GM04503 (cell line): ENCODE data around the gene CORO7.
A peak's percentile ranks its signal among the peaks of the same experiment; 100 is the strongest.

Experiments
- DNase-seq: peaks from one replicate; pipeline ENCODE4 v3.0.0-alpha.2; 2012; ENCODE audit warnings: low read depth

Gene CORO7

GRCh38 chr16:4320571-4321137 lies 95.7 kb downstream of the CORO7 start:
- DNase-seq: no peak

- DNase-seq: no peak
Measured at GRCh38 chr16:4319454-4320421, 96.7 kb downstream of the CORO7 start.

- no peak for DNase-seq
Measured at GRCh38 chr16:4318967-4319366, 97.4 kb downstream of the CORO7 start.

GRCh38 chr16:4318451-4318910 lies 97.9 kb downstream of the CORO7 start:
- no peak for DNase-seq

GRCh38 chr16:4317532-4318450 lies 98.6 kb downstream of the CORO7 start:
- DNase-seq: no peak

- DNase-seq: no peak
Measured at GRCh38 chr16:4316864-4317531, 99.4 kb downstream of the CORO7 start.

GRCh38 chr16:4316108-4316863 lies 100.1 kb downstream of the CORO7 start:
- DNase-seq: no peak

- no peak for DNase-seq
Measured at GRCh38 chr16:4315186-4316107, 100.9 kb downstream of the CORO7 start, which contains the start of gene GLIS2. Gene GLIS2 (plus strand): TSS chr16:4316067. CDS start chr16:4332281, 16,214 bp downstream.

- no peak for DNase-seq
Measured at GRCh38 chr16:4314532-4315185, 101.7 kb downstream of the CORO7 start.

GRCh38 chr16:4313563-4314531 lies 102.5 kb downstream of the CORO7 start:
- DNase-seq: no peak

GRCh38 chr16:4309833-4310266 lies 106.5 kb downstream of the CORO7 start:
- DNase-seq: no peak

- no peak for DNase-seq
Measured at GRCh38 chr16:4309102-4309832, 107.1 kb downstream of the CORO7 start.

- peak; percentile 76 for DNase-seq
Measured at GRCh38 chr16:4307215-4308037, 109.0 kb downstream of the CORO7 start.

GRCh38 chr16:4306470-4307214 lies 109.8 kb downstream of the CORO7 start:
- no peak for DNase-seq
